HG02763 (cell line): Measurements from ENCODE around the gene CAMK2D.
A peak's percentile ranks its signal among the peaks of the same experiment; 100 is the strongest.
"Not testable (repeated sequence)": the region's sequence is repeated elsewhere in the genome, so short reads cannot be mapped to it uniquely, and the experiment has no call there.

Source experiments
- ATAC-seq: cut with Tn5 transposase; IDR thresholded peaks from one replicate; pipeline ENCODE4 v1.9.1; 2021; ENCODE audit warnings: mild to moderate bottlenecking, moderate library complexity; ENCODE audit not compliant: unreplicated experiment

Gene CAMK2D

GRCh38 chr4:113687067-113687718 lies 74.3 kb downstream of the CAMK2D start:
- no peak for ATAC-seq

DNA sequence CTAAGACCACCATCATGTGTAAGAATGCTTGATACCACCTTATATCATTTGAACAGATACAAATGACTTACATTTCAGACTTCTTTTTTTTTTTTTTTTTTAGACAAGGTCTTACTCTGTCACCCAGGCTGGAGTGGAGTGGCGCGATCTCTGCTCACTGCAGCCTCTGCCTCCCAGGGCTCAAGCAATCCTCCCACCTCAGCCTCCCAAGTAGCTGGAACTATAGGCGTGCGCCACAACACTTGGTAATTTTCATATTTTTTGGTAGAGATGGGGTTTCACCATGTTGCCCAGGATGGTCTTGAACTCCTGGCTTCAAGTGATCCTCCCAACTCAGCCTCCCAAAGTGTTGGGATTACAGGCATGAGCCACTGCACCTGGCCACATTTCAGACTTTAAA lies 76.4 kb downstream of the CAMK2D start:
- ATAC-seq, result not testable (repeated sequence)

DNA sequence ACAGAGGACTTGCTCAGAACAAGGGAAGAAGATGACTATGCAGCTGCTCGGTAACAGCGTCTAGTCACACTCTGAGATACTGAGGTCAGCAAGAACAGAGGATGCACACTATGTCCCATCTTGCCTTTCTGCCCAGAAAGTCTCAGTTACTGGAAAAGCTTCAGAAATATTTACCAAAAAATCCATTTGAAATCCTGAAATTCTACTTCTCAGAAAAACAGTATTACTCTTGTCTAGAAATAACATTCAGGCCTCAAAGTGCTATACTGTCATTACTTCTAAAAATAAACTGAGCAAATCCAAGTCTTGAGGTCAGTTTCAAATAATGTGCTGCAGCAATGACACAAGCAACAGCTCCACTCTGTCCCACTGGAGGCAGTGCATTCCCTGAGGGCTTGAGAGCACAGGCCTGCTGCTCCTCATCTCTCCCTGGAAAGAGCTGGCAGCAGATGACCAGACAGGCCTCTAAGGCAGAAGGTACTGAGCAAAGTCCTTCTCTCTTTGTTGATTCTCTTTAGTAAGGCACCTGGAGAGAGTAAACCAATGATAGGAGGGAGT lies 76.9 kb downstream of the CAMK2D start:
- no peak for ATAC-seq

DNA sequence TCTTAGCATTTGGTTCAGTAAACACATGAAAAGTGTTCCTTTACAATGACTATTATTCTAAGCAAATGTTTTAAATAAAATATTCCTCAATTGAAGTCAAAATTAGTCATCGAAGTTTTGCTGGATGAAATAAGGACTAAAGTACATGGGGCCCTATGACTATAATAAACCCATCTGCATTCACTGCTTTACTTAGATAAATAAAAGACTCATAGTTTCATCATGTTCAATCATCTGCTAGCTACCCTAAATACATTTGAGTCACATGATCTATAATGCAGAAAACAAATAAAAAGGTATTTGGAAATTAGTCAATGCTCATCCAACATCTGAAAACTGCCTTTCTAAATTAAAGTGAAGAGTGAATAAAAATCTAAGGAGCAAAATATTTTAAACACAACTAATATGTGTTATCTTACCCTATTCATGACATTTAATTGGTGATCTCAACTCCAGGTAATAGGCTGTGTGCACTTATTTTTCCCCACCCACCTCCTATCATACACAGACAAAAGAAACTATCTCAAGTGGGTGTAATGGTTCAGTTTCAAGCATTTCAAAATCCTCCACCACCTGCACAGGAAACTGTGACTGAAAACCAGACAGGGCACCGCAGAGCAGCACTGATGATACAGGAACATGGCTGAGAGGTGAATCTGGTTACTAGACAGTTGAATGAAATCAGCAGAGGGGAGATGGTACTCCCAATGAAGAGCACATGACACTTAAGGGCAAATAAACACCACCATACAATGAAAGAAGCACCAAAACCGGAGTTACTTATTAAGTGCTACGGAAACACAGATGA lies 78.6 kb downstream of the CAMK2D start:
- ATAC-seq, result peak; percentile 99

GRCh38 chr4:113678641-113679040 lies 82.9 kb downstream of the CAMK2D start:
- no peak for ATAC-seq

DNA sequence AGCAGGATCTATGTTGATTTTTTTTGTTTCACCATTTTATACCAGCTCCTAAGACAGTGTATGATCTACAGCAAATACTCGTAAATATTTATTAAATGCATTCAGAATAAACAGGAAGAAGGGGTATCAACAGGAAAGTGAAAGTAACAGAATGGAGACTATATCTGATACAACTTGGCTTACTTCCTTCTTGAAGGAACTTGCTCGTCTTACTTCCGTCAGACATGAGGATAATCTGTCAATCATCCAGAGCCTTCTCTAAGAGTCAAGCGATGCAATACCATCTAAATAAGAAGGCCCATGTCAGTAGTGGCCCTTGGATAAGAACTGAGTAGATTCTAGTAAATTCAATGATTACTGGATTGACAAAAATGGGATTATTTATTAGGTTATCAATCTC lies 84.2 kb downstream of the CAMK2D start:
- no peak for ATAC-seq

GRCh38 chr4:113675731-113676697 lies 85.5 kb downstream of the CAMK2D start:
- no peak for ATAC-seq

DNA sequence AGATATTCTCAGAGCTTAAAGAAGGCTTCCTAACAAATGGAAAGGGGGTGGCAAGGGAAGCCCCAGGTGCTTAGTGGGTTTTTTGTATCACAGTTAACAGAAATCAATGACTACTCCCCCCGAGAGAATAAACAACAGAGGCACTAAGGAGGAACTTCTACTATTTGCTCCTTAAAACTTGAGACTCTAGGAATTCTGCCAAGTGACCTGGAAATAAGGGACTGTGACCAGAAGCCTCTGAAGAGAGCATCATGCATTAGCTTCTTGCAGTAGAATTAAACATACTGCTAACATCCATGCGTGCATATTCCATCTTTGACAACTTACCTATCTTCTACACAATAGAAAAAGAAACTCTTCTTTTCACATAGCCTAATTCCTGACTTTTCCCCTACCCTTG lies 86.8 kb downstream of the CAMK2D start:
- ATAC-seq, result no peak

- no peak for ATAC-seq
Observed at GRCh38 chr4:113674251-113674650, 87.3 kb downstream of the CAMK2D start.

GRCh38 chr4:113673450-113673849 lies 88.1 kb downstream of the CAMK2D start:
- ATAC-seq, result peak; percentile 90

- no peak for ATAC-seq
Observed at GRCh38 chr4:113666386-113667114, 95.0 kb downstream of the CAMK2D start.

DNA sequence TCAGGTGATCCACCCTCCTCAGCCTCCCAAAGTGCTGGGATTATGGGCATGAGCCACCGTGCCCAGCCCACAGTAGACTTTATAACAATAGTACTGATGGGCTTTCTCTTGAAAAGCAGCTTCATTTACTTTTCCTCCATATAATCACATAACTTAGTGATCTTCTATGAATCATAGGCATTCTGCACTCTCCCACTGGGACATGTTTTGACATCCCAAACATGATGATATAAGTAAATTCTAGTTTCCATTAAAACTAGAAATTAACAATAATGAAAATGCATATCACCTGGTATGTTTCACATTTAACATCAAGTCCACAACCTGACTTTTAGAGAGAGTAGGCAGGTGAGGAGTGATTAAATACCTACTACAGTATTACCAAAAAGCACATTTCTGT lies 96.5 kb downstream of the CAMK2D start:
- no peak for ATAC-seq

DNA sequence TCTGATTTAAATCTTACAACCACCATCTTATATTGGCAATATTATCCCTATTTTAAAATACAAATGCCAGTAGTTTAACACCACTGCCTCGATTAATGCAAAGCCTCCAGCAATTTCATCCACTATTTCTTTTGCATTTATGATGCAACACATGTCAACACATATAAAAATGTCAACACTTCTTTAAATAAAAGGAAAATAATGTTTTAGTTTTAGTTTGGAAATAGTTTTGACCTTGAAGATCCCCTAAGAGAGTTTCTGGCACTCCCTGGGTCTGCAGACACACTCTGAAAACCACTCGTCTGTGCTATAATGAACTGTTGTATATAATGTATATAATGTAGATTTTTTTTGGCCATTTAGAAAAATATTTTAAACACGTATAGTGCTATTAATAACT lies 99.0 kb downstream of the CAMK2D start:
- no peak for ATAC-seq

- no peak for ATAC-seq
Observed at GRCh38 chr4:113659127-113659526, 102.4 kb downstream of the CAMK2D start.

GRCh38 chr4:113657586-113658233 lies 103.8 kb downstream of the CAMK2D start:
- no peak for ATAC-seq

DNA sequence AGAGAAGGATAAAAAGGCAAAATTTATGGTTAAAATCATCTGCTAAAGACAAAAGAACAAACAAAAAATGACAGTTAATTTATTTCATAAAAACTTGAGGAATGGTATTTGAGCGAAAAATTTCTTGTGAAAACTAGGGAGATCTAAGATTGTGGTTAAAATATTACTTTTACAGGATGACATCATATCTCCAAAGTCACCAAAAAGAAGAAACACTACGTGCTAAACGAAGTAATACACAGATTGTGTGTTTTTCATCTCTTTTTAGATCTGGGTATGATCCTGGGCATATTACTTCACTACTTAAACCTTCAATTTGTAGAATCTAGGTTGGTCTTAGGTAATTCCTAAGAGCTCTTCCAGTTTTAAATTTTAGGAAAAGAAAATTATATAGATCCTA lies 107.7 kb downstream of the CAMK2D start:
- ATAC-seq, result no peak

GRCh38 chr4:113646442-113646822 lies 115.1 kb downstream of the CAMK2D start:
- ATAC-seq, result no peak

- ATAC-seq, result no peak
Observed at GRCh38 chr4:113645771-113646441, 115.6 kb downstream of the CAMK2D start.

DNA sequence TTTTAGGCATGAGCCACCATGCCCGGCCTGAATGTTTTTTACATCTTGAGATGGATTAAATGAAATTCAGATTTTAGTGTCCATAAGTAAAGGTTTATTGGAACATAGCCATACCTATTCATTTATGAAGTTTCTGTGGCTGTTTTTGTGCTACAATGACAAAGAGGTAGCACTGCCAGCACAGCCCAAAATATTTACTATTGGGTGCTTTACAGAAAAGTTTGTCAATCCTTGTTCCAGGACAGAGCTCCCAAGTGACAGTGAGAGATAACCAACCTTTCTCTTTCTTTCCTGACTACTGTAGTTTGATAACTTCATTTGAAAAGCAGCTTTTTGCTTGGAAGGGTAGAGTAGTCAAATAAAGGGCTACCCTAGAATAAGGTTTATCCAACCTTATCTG lies 116.2 kb downstream of the CAMK2D start:
- no peak for ATAC-seq
